Prostate gland (tissue), 2 donors: ENCODE results near the gene BCAN. TPM values are rescaled to one million over a fixed set of nuclear protein-coding genes. Genes with fewer than 3 reads are reported as not detected.

Experiments
- DNase-seq: peaks from one replicate; pipeline ENCODE4 v3.0.0-alpha.2; 2019; ENCODE audit warnings: low spot score
- H3K27ac ChIP-seq, 2 donors: fragments of 200-600 bp; sonication (generic); 2 replicates each; pipeline ENCODE4 v1.5.1; 2017 to 2019
- H3K27me3 ChIP-seq: fragments of 200-600 bp; sonication (generic); replicated peaks from 2 replicates; pipeline ENCODE4 v1.5.1; 2019; ENCODE audit not compliant: insufficient read depth
- H3K36me3 ChIP-seq, 2 donors: fragments of 200-600 bp; sonication (generic); 1 replicate in 1 of 2; 2 replicates in 1 of 2; pipeline versions ENCODE4 v1.5.1 to v1.8.1; 2017 to 2019
- H3K4me1 ChIP-seq: fragments of 200-600 bp; sonication (generic); replicated peaks from 2 replicates; pipeline ENCODE4 v1.5.1; 2019
- H3K4me3 ChIP-seq, 2 donors: fragments of 200-600 bp; sonication (generic); 2 replicates each; pipeline ENCODE4 v1.5.1; 2017 to 2019
- H3K9me3 ChIP-seq: fragments of 200-600 bp; sonication (generic); 2 replicates; pipeline ENCODE4 v1.5.1; 2017
- CTCF ChIP-seq, 4 experiments: fragments of 200-600 bp in 2 of 4; fragments of 450-650 bp in 2 of 4; sonication (generic) in 2 of 4; IDR thresholded peaks; 1 replicate in 3 of 4; 2 replicates in 1 of 4; pipeline ENCODE4 v1.5.1; 2016 to 2019; ENCODE audit warnings: antibody characterized with exemption in 4 of 4, mild to moderate bottlenecking in 2 of 4, moderate library complexity in 2 of 4
- POLR2A ChIP-seq: fragments of 450-650 bp; IDR thresholded peaks from one replicate; pipeline ENCODE4 v1.6.1; 2016; ENCODE audit warnings: antibody characterized with exemption, mild to moderate bottlenecking
- POLR2AphosphoS5 ChIP-seq: sonication (generic); formaldehyde crosslinking; IDR thresholded peaks from one replicate; pipeline ENCODE4 v1.6.1; 2017; ENCODE audit warnings: antibody characterized with exemption
- WGBS: methylation state at CpG from one replicate; pipeline ENCODE4 v1.1.5; 2018; 5-methylcytosine and 5-hydroxymethylcytosine counted together
- intact Hi-C: fragments of 100-400 bp; cut with DNase I; formaldehyde crosslinking; loops from one replicate; pipeline ENCODE4 v1.14.2; 2022
- total RNA-seq, 2 donors: library from RNA; depleted of rRNA; stranded (reverse); fragments of >200 nt; gene quantifications; one replicate each; pipeline ENCODE4 v1.1.0, GENCODE V29; 2016

Gene BCAN
- total RNA-seq, 2 donors from 2014 or later: 4.9 TPM; not detected in 1

GRCh38 chr1:156659661-156659987, 17.7 kb downstream of the BCAN start:
- Histone ChIP-seq H3K9me3 (no peaks in the 10 kb centered on the region), H3K36me3 (no peaks in the 10 kb centered on the region), H3K27ac (no peak overlapping the region), H3K4me1 (peaks cover 7% of the 10 kb centered on the region), H3K27me3 (peaks cover under 1% of the 10 kb centered on the region), H3K4me3 (no peak overlapping the region)
- no peak for DNase-seq
- TF ChIP-seq POLR2A (no peak), POLR2AphosphoS5 (no peak), CTCF (IDR thresholded peaks at IDR 0.05) (no peak)
- intact Hi-C loops: loop anchor here (5.0 kb wide), 1 partner anchor 272 kb away; no protein-coding TSS in a partner anchor
- 31% methylated on average over 6 of the region's 6 CpGs for WGBS

- no peak overlapping the region for H3K4me3 ChIP-seq
- H3K27ac ChIP-seq: peak overlapping the region; percentile 45 to 57
- peaks cover 7% of the 10 kb centered on the region for H3K4me1 ChIP-seq
- intact Hi-C loops: loop anchor here (1.0 to 5.0 kb wide), 2 partner anchors 18 to 273 kb away; no protein-coding TSS in a partner anchor
- 18% methylated on average over 38 of the region's 38 CpGs for WGBS
- no peaks in the 10 kb centered on the region for H3K9me3 ChIP-seq
- H3K36me3 ChIP-seq: no peaks in the 10 kb centered on the region
- peak; percentile 78 for DNase-seq
- H3K27me3 ChIP-seq: no peaks in the 10 kb centered on the region
- TF ChIP-seq CTCF (IDR thresholded peaks at IDR 0.05) (peak; percentile 95 to 99 (median 97)), POLR2AphosphoS5 (peak; percentile 64), POLR2A (no peak)
Measured at GRCh38 chr1:156659988-156660751, 18.3 kb downstream of the BCAN start.

- 83% methylated on average over 2 of the region's 2 CpGs for WGBS
- Histone ChIP-seq H3K4me1 (peaks cover 7% of the 10 kb centered on the region), H3K27ac (peak overlapping the region; percentile 45 to 57), H3K9me3 (no peaks in the 10 kb centered on the region), H3K27me3 (no peaks in the 10 kb centered on the region), H3K36me3 (no peaks in the 10 kb centered on the region), H3K4me3 (no peak overlapping the region)
- no peak for DNase-seq
- TF ChIP-seq POLR2AphosphoS5 (no peak), CTCF (IDR thresholded peaks at IDR 0.05) (no peak), POLR2A (no peak)
- intact Hi-C loops: loop anchor here (1.0 kb wide), 1 partner anchor 18 kb away; no protein-coding TSS in a partner anchor
Measured at GRCh38 chr1:156660752-156661112, 18.8 kb downstream of the BCAN start.

GRCh38 chr1:156662005-156662799, 20.3 kb downstream of the BCAN start:
- no peaks in the 10 kb centered on the region for H3K9me3 ChIP-seq
- intact Hi-C loops: no loop called here
- no peak for TF ChIP-seq POLR2AphosphoS5
- no peak for TF ChIP-seq CTCF (IDR thresholded peaks at IDR 0.05)
- TF ChIP-seq POLR2A: no peak
- H3K4me3 ChIP-seq: no peak overlapping the region
- H3K36me3 ChIP-seq: no peaks in the 10 kb centered on the region
- 59% methylated on average over 12 of the region's 12 CpGs for WGBS
- no peaks in the 10 kb centered on the region for H3K27me3 ChIP-seq
- peaks cover 2% of the 10 kb centered on the region for H3K4me1 ChIP-seq
- DNase-seq: no peak
- H3K27ac ChIP-seq: peak overlapping the region; percentile 53 to 57
